Endometrial microvascular endothelial cells (primary cell): ENCODE results near the gene TMEM233. TPM values are rescaled to one million over a fixed set of nuclear protein-coding genes. Genes with fewer than 3 reads are reported as not detected.

Experiments used
- in situ Hi-C: cut with HindIII; loops from 2 replicates; pipeline ENCODE4 v1.10.0; 2017; ENCODE audit warnings: low sequenced_read_pairs, low pct_unique_long_range_greater_than_20kb; ENCODE audit errors: inconsistent ontology term
- total RNA-seq: library from RNA; depleted of rRNA; stranded (reverse); fragments of >200 nt; gene quantifications from one replicate; pipeline ENCODE4 v1.2.3, GENCODE V29; 2015; ENCODE audit errors: inconsistent ontology term

Gene TMEM233
- total RNA-seq, 1 donor from 2014 or later, result 0.09 TPM

DNA sequence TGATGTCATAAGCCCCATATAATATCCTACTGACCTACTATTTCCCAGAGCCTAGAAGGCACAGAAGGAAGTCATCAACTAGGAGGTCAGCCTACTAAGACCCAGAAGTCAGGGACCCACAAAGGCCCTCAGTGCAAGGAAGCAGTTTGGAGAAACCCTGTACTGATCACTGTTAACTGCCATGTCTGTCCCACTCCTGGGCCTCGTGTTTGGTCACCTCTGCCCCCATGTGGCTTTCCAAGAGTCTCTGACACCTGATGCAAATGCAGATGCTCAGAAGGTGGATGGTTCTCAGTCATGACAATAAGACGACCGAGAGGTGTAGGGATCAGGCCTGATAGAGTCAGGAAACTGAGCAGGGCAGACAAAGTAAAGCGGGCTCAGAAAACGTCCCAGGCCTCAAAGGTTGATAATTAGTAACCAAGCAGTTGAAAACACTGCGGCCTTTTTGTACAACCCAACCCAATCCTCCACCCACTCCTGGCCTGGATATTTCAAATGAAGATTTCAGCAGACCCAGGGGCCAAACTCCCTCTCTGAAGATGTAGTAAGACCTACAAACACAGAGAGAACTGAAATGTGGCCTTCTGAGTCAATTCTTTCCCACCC lies 97.7 kb downstream of the TMEM233 start:
- in situ Hi-C loops, result no loop called here

DNA sequence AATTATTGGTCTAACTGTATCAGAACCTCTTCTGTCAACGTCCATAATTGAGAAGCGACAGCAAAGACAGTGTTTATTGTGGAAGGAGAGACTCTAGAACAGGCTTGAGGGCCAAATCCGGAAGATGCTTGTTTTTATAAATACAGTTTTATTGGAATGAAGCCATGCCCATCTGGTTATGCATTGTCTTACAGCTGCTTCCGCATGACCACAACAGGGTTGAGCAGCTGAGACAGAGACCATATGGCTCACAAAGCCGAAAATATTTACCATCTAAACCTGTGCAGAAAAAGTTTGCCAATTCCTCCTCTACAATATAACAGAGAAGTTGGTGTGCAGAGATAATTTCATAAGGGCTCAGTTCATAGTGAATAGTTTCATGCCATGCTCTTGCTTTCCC lies 98.8 kb downstream of the TMEM233 start:
- in situ Hi-C loops, result no loop called here

Other genes with a start within 250 kb of the TMEM233 start
- gene PRKAB1, start 74.4 kb downstream of the TMEM233 start, total RNA-seq, result 16.6 TPM